GM03348 (cell line): ENCODE results near the gene SP3.

Experiments used
- DNase-seq: peaks from one replicate; pipeline ENCODE4 v3.0.0; 2012; ENCODE audit warnings: low spot score

SP3 gene

GRCh38 chr2:173996766-173997165 lies 31.6 kb upstream of the SP3 start:
- DNase-seq: no peak

DNA sequence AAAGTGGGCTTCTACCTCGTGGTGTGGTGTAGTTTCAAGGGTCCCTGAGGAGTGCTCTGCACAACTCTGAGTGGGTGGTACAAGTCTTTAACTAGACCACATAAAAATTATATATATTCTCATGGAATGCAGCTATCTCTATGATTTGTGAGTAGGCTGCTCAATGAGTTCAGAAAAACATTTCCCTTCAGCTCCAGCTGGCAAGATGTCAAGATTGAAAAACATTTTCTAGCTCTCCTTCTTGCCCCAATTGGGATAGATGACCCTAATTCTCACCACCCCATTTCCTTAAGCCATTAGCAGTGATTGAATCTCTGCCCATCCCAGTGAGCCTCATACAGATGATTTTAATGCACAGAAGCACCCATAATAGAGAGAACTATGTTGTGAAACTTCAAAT lies 28.3 kb upstream of the SP3 start:
- DNase-seq: no peak

- DNase-seq: peak; percentile 48
These were observed 26.8 kb upstream of the SP3 start for GRCh38 chr2:173991856-173992588.

DNA sequence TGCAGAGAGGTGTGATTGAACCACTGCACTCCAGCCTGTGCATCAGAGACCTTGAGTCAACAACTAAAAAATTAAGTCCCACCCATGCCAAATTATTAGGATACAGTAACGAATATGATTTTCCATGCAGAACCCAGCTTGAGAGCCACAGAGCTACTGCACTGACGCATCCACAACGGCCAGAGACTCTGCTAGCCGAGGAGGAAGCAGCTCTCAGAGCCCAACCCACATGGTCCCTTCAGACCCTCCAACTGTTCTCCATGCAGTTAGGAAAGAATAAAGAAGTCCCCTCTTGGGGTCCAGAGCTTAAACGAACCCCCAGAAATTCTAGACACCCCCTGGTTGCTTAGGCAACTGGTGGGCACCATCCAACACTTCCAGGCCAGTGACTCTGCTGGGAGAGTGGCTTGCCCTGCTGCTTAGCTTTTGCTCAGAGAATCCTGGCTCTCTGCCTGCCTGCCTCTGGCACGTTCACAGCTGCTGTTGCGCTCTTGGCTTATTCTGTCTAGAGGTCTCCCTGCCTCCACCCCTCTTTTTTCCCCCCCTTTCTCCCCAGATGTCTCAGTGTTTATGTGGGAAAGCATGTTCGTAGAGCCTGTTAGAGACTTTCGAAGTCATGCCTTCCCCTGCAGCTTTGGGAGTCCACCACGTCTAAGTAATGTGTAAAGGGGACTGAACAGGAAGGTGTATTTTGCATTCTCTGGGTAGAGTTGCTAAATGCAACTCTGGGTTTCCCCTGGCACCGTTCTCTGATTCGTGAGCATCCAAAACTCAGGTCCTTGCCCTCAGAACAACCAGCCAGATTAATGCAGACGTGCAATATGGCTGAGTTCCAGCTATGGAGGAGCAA lies 26.0 kb upstream of the SP3 start:
- peak; percentile 64 for DNase-seq

DNA sequence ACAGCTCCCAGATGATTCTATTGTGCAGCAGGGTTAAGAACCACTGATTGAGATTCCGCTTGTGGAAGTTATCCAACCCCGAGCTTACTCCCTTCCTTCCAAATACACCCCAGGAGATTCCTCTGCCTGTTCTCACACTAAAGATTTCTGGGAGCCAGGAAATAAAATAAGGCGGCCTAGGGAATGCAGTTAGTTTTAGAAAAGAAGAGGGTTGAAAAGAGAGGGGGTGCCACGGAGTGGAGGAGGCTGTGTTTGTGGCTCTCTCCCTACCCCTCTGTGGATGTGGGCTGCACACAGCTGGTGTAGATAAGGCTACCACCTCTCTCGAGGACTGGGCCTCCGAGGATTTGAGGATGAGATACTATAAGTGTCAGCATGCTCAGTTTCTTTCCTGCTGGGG lies 25.1 kb upstream of the SP3 start:
- DNase-seq: no peak

- DNase-seq: no peak
These were observed 24.7 kb upstream of the SP3 start for GRCh38 chr2:173989884-173990215.

DNA sequence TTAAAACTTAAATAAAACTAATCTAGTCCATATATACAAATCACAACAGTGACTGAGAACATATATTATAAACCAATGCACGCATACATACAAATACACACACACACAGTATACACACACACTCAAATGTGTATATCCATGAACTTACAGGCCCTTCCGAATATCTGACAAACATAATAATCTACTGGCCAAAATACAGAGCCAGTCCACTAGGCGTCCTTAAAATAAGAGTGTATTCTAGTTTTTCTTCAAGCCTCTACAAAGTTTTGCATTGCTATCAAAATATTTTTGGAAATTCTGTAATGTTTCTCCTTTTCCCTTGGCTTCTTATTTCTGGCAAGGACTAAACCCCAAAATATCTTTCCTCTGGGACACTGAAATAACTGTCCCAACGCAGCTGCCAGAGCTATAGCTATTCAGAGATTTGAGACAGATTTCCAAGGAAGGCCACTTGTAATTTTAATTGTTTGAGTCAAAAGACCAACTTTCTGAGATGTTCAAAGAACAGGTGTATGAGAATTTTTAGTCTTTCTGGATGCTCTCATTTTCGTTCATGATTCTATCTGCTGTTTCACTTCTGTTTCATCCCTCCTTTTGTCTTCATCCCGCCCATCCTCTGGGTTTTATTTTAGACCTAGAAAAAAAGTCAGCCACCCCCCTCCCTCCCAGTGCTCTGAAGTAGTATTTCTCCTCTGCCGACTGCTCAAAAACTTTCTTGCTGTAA lies 24.1 kb upstream of the SP3 start:
- no peak for DNase-seq

- no peak for DNase-seq
These were observed 21.6 kb upstream of the SP3 start for GRCh38 chr2:173986805-173987204.

- DNase-seq: no peak
These were observed 20.4 kb upstream of the SP3 start for GRCh38 chr2:173985605-173985992.

DNA sequence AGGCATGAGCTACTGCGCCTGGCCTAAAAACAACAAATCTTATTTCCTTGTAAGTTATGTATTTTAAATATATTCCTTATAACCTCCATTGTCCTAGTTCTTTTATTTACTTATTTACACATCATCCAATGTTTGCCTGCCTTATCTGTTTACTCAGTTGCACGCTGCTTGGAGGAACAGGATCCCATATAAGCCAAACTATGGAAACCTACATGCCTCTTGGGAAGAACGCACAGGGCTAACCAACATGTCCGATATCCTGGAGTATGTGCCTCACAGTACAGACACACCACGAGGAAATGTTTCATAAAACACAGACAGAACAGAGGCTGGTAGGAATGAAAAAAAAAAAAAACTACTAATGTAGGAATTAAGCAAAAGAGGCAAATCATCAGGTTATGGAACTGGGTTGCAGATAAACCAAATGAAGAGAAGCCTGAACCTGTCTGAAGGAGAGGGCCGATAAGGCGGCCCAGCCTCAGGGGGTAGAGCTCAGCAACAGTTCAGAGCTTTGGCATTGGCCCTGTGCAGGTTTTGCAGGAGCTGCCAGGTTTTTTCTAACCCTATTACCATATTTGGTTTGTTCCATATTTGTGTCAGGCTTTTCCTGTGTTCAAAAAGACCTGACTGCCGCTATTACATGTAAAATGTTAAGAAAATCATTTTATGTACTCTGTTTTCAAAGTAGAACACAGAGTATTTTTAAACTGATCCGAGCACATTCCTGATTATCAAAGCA lies 19.9 kb upstream of the SP3 start:
- DNase-seq: no peak

- DNase-seq: no peak
These were observed 18.3 kb upstream of the SP3 start for GRCh38 chr2:173983391-173983871.

- DNase-seq: no peak
These were observed 17.7 kb upstream of the SP3 start for GRCh38 chr2:173982918-173983317.

DNA sequence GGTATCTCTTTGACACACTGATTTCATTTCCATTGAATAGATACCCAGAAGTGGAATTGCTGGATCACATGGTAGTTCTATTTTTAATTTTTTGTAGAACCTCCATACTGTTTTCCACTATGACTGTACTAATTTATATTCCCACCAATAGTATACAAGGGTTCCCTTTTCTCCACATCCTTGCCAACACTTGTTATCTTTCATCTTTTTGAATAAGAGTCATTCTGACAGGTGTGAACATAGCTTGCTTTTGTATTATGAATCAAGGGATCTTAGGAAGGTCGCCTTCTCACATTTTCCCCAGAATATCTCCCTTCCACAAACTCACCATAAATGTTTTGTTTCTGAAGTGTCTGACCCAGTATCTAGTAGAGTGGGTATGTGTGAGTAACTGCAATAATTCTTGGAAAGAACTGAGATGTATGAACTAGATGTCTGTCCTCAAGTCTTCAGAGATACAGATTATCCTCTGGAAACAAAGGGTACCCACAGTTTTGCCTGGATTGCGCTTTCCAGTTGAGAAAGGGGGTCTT lies 17.1 kb upstream of the SP3 start:
- DNase-seq: no peak

- no peak for DNase-seq
These were observed 16.3 kb upstream of the SP3 start for GRCh38 chr2:173981520-173981919.

DNA sequence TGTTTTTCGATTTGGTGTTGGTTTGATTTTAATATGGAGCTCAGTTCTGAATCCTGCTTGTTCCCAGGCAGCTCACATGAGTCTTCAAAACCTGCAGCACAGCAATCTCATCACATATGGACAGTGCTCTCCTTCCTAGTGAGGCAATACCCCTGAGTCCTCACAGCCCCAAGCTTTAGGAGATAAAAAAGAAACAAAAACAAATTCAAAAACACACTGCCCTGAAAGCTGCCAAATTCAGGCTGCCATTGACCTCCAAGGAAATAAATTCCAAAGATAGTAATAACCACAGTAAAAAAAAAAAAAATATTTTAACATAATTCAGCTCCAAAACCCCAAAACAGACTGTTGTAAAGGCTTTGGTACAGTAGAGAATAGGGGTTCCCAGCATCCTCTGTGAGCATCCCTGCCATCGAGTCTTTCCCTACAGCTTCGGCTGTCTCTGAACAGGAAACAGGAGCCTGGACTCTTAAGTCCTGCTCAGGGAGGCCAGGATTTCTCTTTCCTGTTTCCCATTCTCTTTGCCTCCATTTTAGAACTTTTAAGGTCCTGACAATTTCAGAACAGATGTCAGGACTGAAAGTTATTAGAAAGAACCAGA lies 14.7 kb upstream of the SP3 start:
- peak; percentile 30 for DNase-seq

DNA sequence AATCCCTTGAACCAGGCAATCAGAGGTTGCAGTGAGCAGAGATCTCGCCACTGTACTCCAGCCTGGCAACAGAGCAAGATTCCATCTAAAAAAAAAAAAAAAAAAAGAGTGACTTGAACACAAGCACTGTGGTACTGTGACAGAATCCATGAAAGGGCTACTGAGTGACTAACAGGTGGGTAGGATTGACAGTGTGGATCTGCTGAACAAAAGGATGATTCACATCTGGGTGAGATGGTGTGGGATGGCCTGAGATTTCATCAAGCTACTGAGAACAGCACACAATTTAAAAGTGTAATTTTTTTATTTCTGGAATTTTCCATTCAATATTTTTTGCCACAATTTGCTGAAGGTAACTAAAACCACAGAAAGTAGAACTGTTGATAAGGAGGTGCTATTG lies 13.3 kb upstream of the SP3 start:
- no peak for DNase-seq

GRCh38 chr2:173972636-173973035 lies 7.5 kb upstream of the SP3 start:
- DNase-seq: no peak

- no peak for DNase-seq
These were observed 7.0 kb upstream of the SP3 start for GRCh38 chr2:173972165-173972564.

GRCh38 chr2:173970516-173970924 lies 5.3 kb upstream of the SP3 start:
- no peak for DNase-seq

- no peak for DNase-seq
These were observed 4.7 kb upstream of the SP3 start for GRCh38 chr2:173969886-173970285.

- no peak for DNase-seq
These were observed 3.4 kb upstream of the SP3 start for GRCh38 chr2:173968551-173968950.
